HG02852 (cell line): ENCODE data around the gene CKB.
A peak's percentile ranks its signal among the peaks of the same experiment; 100 is the strongest.
"Not testable (repeated sequence)": the region's sequence is repeated elsewhere in the genome, so short reads cannot be mapped to it uniquely, and the experiment has no call there.

Experiments used
- ATAC-seq: cut with Tn5 transposase; IDR thresholded peaks from one replicate; pipeline ENCODE4 v1.9.1; 2021; ENCODE audit warnings: mild to moderate bottlenecking, moderate library complexity; ENCODE audit not compliant: unreplicated experiment

The CKB gene

GRCh38 chr14:103528146-103528586 is 5.5 kb upstream of the CKB start:
- ATAC-seq = no peak

GRCh38 chr14:103527408-103528145 is 4.9 kb upstream of the CKB start:
- peak; percentile 60 for ATAC-seq

- ATAC-seq = no peak
These were observed 4.3 kb upstream of the CKB start for GRCh38 chr14:103526914-103527248.

- ATAC-seq = no peak
These were observed 3.8 kb upstream of the CKB start for GRCh38 chr14:103526247-103526913.

DNA sequence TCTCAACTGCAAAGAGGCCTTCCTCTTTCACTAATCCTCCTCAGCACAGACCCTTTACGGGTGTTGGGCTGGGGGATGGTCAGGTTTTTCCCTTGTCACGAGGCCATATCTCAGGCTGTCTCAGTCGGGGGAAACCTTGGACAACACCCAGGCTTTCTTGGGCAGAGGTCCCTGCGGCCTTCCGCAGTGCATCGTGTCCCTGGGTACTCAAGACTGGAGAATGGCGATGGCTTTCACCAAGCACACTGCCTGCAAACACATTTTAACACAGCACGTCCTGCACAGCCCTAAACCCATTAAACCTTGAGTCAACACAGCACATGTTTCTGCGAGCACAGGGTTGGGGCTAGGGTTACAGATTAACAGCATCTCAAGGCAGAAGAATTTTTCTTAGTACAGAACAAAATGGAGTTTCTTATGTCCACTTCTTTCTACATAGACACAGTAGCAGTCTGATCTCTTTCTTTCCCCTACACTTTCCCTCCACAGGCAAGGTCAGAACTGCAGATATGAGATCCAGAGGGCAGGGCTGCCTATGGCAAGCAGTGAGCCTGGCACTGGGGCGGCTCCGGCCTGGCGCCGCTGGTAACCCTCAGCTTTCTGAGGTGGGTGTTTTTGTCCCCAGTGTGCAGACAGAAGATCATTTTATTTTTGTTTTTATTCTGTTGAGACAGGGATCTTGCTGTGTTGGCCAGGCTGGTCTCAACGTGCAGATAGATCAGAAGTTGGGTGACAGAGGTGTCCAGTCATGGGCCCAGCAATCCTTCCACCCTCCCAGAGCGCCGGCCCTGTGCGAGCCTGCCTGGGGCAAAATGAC is 3.0 kb upstream of the CKB start:
- not testable (repeated sequence) for ATAC-seq

DNA sequence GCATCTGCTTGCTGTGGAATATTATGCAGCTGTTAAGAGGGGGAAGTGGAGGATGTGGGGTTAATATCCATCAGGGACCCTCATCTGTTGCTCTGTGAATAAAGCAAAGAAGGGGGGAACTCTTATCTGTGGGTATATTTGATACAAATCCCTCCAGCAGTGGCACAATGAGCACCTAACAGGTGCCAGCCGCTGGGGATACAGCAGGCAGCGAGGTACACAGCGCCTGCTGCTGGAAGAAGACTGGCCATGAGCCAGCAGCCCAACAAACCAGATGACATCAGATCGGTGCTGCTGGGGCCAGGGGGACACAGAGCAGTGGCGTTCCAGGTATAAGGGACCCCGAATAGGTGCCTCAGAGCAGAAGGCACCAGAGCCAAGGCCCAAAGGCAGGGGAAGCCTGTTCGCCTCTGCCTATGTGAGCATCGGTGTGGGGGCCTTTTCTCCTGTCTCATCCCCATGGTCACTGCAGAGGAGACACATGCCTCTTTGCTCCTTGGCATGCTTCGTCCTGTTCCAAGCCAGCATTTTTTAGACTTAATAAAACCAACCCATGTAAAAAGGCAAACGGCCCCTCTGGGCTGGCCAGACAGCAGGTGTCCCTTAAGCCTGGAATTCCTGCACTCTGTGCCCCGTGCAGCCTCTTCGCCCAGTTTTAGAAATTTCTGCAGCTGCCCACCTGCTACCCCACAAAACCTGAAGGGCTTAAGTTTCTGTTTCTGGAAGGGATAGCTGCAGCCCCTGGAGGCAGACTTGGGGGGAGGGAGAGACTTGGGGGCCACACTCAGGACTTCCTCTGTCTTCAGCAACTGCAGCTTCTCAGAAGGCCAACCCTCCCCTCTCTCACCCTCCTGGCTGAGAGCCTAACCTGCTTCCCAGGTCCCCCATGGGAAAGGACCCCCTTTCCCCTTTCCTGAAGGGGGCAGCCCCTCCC is 1.6 kb upstream of the CKB start:
- ATAC-seq = no peak

DNA sequence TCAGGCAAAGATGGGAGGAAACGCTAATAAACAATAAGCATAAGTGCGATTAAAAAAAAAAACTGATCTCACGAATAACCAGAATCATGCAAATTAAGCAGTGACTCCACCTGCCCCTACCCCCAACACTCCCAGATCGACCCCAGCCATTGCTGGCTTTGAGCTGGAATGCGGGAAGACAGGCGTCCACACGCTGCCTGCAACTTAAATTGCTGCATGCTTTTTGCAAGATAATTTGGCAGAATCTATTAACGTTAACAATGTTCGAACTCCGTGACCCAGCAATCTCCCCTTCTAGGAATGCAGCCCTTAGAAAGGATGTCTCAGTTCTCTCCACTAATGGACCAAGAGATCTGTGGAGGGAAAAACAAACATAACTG is 935 bp upstream of the CKB start:
- no peak for ATAC-seq

GRCh38 chr14:103521951-103522563 is 573 bp downstream of the CKB start:
- ATAC-seq = no peak

DNA sequence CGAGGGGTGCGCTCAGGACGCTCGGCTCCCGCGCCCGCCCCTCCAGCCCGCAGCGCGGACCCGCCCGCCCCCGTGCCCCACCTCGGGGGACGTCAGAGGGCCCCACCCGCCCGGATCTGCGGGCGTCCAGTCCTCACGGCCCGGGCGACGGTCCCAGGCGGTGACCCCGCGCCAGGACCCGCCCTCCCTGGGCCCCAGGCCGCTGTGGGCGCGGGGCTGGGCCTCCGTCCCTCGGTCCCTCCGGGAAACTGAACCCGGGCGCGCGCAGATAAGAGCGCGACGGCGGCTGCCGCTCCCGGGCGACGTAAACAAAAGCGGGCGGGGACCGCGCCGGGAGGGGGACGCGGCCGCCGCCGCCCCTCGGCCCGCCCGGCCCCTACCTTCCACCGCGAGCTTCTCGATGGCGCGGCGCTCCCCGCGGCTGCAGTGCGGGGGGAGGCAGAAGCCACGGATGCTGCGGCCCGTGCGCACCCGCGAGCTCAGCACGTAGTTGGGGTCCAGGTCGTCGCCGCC is 1.1 kb downstream of the CKB start:
- ATAC-seq = no peak

DNA sequence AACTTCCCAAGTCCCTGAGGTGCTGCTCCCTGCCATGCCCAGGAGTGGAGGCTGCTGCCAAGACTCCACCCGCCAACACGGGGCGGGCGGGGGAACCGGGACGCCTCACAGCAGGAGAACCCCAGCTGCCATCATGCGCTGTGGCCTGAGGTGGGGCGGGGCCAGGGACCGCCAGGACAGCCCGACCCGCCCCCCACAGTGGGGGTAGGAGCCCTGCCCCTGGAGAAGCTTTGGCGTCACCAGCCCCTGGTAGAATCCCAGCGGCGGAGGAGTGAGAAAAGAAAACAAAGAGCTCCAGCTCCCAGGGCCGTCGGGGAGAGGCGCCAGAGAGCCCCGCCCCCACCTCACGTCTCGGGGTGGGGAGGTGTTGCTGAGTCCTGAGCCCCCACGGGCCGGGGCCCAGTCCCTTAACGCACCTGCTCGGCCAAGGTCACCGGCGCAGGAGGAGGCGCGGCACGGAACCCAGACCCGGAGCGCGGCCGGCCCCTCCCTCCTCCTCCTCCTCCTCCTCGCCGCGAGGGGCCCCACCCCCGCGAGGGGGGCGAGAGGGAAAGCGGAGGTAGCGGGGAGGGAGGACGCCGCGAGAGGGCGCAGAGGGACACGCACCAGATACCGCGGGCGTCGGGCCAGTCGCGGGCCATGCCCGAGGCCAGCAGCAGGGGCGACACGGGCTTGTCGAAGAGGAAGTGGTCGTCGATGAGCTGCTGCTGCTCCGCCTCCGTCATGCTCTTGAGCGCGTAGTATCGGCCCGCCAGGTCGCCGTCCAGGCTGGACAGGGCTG is 1.8 kb downstream of the CKB start:
- no peak for ATAC-seq

GRCh38 chr14:103520269-103520656 is 2.4 kb downstream of the CKB start:
- ATAC-seq = no peak

GRCh38 chr14:103519837-103520212 is 2.8 kb downstream of the CKB start:
- no peak for ATAC-seq

DNA sequence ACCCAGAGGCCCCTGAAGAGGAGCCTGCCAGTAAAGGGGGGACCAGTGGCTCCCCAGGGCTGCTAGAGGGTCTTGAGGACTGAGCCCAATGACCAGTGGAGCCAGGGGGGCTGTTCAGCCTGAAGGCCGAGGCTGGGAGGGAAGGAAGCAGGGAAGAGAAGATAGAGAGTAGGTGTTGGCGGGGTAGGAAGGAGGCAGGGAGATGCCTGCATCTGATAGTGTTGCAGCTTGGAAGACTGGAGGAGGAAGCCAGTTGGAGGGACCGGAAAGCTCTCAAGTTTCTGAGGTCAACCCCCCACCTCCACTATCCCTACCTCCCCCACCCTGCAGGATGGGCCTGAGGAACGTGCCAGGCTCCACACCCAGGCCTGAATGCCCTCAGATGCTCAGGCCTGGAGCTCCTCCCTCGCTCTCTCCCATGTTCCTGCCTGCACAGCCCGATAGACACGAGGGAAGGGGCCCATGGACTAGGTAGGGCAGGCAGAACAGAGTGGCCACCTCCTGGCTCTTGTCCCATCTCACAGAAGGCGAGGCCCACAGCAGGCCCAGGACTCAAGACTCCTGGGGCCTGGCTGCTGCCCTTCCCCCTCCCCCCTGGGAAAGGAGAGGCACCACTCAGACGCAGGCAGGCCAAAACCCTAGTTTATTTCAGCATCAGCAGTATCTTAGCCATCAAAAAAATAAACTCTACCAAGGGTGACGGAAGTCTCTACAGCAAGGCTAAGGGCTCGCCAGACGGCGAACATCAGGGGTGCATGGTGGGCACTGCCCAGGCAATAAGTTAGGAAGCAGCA is 3.4 kb downstream of the CKB start:
- ATAC-seq = no peak

GRCh38 chr14:103518422-103519042 is 4.1 kb downstream of the CKB start:
- no peak for ATAC-seq

- ATAC-seq = no peak
These were observed 4.8 kb downstream of the CKB start for GRCh38 chr14:103517721-103518421.

- ATAC-seq = no peak
These were observed 5.5 kb downstream of the CKB start for GRCh38 chr14:103517174-103517566.

DNA sequence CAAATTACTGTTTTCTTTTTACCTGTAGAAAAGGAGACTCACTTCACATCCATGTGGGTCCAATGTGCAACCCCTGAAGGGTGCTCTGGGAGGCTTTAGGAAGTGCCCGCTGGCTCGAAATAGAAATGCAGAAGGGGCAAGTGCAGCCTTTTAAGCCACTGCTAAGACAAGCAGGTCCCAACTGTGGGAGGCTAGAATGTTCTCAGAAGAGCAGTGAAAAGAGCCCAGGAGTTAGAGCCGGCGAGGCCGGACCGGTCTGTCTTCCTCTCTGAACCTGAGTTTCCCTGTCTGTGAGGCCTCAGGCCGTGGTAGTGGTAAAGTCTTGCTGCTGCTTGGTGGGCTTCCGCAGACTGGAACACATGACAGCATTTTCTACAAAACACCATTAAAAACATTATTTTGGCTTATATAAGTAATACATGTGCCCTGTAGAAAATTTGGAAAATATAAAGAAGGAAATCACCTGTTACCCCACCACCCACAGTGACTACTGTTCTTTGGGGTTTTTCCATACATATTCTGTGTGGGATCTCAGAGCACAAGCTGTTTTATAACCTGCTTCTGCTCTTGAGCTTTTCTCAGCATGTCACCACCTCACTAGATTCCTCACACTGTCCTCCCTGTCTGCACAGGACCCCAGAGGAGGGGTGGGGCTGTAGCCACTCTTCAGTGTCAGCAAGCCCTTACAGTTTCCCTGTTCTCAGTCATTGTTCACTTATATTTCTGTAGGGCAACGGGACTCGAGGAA is 6.0 kb downstream of the CKB start:
- no peak for ATAC-seq
